HG03060 (cell line): ENCODE data around the gene LRRC8C.
"Not testable (repeated sequence)": the region's sequence is repeated elsewhere in the genome, so short reads cannot be mapped to it uniquely, and the experiment has no call there.

Source experiments
- ATAC-seq: cut with Tn5 transposase; IDR thresholded peaks from one replicate; pipeline ENCODE4 v1.9.1; 2021; ENCODE audit warnings: low read depth, moderate number of reproducible peaks; ENCODE audit not compliant: unreplicated experiment

The LRRC8C gene

DNA sequence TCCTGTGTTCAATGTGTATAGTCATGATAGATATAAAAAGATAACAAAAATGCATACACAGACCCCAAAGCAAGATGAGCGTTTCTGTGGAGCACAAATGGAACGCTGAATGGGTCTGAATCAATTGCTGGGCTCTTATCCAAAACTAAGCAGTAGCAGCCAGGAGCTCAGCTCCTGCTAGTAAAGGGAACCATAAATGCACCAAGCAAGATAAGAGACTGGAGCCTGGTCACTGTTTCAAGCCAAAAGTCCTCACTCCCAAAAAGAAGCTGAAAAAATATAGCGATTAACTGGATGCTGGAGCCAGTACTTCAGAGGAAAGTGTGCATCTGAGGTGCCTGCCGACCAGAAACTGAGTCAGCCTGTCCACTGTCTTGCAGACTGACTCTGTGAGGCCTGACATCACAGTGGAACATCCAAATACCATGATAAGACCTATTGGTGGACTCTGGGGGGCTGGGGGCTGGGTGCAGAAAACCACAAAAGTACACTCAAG lies 68.9 kb downstream of the LRRC8C start:
- ATAC-seq, result no peak

DNA sequence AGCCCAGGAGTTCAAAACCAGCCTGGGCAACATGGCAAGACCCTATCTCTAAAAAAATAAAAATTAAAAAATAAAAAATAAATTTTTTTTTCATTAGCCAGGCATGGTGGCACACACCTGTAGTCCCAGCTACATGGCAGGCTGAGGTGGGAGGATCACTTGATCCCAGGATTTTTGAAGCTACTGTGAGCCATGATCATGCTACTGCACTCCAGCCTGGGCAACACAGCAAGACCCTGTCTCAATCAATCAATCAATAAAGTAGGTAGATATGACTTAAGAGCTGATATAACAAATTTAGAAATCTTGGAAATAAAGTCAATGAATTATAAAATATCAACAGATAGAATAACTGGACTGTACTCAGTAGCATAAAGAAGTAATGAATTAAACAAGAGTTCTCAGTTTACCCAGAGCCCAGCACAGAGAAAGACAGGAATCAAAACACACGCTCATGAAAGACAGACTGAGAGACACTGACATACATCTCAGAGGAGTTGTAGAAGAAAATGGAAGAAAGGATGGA lies 69.7 kb downstream of the LRRC8C start:
- no peak for ATAC-seq

DNA sequence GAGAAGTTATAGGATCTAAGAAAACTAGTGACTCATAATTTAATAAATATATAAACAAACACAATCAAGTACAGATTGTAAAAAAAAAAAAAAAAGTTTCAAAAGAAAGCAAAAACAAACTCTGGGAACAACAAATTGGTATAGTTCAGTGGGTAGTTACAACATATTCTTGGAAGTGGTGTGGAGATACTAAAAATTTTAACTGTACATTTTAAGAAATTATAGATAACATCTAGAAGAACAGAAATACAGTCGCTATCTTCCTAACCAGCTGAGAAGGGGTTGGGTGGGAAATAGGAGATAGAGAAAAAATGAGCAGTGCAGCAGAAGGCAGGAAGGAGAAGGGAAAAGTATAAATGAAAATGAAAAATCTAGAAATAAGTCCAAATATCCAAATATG lies 70.5 kb downstream of the LRRC8C start:
- ATAC-seq, result no peak

DNA sequence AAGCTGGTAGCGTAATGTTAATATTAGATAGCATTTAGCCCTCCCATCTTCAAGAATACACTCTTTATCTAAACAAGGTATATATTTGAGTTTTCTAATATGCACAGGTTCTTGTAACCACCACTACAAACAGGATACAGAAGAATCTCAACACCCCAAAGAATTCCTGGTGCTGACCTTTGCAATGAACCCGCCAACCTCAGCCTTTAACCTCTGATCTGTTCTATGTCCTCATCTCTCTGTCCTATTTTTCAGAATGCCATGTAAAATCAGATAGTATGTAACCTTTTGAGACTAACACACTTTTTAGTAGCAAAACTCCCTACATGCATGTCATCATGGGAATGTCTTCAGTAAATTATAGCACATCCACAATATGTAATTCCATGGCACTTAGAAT lies 71.1 kb downstream of the LRRC8C start:
- ATAC-seq, result no peak

DNA sequence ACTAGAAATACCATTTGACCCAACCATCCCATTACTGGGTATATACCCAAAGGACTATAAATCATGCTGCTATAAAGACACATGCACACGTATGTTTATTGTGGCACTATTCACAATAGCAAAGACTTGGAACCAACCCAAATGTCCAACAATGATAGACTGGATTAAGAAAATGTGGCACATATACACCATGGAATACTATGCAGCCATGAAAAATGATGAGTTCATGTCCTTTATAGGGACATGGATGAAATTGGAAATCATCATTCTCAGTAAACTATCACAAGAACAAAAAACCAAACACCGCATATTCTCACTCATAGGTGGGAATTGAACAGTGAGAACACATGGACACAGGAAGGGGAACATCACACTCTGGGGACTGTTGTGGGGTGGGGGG lies 72.0 kb downstream of the LRRC8C start:
- not testable (repeated sequence) for ATAC-seq

DNA sequence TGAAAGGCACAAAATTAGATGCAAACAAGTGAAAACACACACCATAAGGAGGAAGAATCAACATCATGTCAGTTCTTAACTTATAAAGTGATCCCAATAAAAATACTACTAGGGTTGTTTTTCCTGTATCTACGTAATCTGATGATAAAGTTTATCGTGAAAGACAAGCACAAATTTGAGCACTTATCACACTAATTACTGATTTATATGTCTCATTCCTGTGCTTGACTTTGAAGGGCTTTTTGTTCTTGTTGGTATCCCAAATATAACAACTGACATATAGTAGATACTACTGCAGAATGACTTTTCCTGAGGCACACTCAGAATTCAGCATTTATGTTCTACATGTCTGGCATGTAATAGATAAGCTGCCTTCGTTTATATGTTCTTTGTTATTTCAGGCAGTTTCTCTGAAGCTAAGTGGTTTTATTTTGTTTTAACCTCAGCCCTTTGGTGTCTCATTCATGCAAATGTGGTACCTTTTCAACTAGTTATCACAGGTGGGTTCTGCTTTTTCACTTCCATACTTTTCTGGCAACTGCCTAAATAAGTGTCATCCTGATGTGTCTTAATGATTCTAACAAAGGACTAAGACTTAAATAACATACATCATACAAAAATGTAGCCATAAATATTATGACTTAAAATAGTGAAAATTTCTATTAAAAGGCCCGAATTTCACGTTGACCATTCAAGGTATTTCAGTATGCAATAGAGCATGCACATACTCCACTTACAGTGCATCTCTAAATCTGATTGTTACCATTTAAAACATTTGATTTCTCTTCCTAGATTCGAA lies 73.2 kb downstream of the LRRC8C start:
- ATAC-seq, result no peak

DNA sequence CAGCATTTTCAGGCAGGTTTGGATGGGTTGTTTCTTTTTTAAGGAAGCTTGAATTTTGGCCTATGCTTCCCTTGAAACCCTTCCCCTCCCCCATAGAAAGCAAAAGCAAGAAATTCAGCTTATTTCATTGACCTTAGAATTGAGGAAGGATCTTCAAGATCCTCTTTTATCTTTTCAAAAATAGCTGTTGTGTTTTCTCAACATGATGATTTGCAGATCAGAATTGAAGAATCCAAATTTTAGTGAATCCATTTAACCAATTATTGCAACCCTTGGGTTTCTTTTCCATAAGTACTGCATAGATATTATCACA lies 73.7 kb downstream of the LRRC8C start:
- no peak for ATAC-seq

DNA sequence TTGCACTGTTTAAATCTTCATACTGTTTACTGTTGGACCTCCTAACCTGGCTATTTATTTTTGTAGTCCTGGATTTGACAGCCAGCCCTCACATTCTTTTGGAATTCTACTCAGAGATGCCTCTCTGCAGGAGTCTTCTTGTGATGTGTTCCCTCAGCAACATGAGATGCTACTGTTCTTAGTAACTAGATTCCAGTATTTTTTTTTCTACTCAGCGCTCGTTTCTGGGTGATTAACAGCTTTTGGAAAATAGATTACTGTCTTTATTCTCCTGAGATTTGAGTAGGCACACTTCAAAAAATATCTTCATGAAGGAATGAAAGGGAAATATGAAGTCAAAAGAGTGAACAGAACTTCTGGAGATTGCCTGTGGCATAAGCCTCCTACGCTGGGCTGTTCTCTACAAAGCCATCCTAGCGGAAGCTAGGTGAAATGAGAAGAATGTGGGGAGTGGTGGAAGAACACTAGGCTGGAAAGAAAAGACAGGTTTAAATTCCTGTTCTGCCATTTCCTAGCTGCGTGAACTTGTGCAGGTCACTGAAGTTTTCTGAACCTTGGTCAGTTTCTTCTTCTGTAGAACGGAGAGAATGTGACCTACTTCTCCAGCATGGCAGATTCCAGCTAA lies 75.9 kb downstream of the LRRC8C start:
- no peak for ATAC-seq

DNA sequence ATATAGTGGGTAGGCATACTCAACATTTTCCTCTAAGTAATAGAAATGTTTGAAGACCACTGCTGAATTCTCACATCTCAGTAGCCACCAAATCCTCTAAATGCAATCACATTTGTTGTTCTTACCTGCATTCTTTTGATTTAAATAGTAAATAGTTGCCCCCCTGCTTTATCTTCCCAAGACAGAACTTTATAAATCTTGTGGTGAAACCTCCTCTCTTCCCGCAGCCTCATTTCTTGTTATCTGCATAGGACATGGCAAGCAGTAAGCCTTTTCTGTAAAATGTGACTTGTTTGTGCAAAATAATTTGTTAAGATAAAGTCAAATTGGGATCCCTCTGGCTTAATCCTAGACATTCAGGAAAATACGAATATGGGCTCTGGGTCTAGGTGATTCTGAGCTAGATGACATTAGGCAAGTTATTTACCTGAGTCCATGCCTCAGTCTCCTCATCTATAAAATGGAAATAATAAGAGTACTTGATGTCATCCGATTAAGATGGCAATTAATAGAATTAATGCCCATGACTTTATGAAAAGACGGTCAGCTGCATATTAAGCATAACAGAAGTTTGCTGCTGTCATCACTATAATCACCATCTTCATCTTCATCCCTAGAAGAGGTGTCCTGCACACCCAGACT lies 77.7 kb downstream of the LRRC8C start:
- no peak for ATAC-seq

DNA sequence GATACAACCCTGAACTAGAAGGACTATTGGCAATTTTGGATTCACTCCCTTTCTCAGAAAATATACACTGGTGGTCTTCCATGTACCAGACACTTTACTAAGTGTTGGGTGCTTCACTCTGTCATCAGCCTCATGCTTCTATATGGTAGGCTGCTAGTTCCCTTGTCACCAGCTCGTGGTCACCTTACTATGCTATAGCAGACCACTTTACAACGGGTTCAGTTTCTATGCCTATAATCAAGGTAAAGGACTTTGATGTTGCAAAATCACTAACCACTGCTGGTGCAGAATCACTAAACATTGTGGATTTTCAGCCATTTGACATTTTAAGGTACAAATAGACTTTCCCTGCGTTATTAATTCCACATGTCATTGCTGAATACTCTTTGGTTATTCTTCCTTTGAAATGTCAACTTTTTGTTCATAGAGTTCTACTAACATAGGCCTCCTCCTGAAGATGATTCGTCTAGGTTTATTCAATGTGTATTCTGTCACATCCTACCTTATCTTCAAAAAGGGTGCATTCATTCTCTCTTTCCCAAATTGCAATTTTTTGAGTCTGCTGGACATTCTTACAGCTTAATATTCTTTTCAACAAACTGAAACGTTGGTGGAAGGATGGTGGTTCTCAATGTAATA lies 78.3 kb downstream of the LRRC8C start:
- no peak for ATAC-seq

DNA sequence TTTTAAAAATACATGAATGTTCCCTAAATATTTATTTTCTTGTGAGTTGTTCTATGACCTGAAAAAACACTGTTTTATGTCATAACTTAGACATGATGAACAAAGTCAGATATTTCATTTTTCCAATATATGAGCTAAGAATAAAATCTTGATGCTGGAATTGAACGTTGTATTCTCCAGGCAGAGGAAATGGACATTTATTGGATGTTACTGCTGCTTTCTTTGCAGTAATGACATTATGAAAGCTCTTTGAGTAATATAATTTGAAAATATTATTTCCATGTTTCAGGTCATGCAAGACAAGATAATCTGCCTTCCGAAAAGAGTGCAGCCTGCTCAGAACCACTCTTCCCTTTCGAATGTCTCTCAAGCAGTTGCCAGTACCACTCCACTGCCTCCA lies 79.5 kb downstream of the LRRC8C start:
- no peak for ATAC-seq

DNA sequence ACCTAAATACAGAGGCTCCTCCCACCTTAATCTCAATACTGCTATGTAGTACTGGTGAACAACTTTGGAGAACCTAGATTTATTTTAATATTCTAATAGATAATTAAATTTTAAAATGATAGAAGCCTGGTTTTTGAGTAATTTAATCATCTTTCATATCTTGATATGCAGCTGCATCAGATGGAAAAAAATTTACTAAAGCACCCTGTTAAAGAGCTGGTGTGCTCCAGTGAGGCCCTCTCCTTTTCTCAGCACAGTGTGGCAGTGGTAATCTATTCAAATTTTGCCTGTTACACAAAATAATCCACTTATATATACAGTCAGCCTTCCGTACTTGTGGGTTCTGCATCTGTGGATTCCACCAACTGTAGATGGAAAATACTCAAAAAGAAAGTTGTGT lies 82.8 kb downstream of the LRRC8C start:
- ATAC-seq, result no peak

DNA sequence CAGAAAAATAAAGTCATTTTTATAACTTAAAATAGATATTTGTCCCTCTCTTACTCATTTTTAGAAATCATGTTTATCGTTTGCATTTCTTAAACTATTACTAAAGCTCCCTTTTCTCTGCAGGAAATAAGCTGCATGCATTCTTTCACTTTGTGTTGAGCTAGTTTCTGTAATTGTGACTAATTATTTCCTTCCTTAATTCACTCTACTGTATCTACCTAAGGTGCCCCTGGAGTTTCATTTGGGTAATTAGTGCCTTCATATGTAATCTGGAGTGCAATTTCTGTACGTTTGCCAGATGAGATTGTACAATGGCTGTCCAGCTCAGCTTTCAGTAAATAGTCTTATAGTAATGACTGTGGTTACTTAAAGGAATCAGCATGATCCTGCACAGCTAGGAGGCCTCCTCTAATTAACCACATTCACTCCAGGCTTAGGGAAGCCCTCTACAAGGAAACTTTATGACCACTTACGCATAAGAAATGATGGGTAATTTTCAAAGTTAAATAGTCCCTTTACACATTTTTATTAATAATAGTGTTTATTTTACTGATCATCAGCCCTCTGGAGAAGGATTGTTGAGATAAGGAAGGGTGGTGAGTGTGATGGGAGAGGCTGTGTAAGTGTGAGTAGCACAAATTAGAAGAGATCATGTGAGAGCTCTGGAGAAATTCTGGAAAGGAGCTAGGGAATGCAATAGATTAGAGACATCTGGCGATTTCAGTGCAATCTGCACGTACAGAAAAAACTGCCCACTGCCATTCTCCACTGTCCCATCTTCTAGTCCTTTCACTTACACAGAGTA lies 86.8 kb downstream of the LRRC8C start:
- ATAC-seq, result peak; percentile 79

DNA sequence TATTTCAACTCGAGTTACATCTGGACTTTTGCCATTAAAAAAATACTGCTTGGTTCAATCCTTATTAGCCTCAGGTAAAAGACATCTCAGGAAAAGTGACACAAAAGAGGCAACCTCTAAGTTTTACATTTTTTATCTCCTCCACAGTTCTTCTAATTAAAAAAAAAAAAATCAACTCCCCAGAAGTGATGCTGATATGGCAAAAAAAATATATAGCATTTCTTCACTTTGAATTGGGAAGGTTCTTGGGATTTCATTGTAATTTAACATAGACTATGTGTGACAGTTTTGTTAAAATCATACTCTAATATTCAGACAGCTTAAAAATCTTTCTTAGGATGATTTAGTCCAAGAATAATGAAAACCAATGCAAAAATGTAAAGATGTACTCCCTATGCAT lies 87.9 kb downstream of the LRRC8C start:
- ATAC-seq, result no peak

DNA sequence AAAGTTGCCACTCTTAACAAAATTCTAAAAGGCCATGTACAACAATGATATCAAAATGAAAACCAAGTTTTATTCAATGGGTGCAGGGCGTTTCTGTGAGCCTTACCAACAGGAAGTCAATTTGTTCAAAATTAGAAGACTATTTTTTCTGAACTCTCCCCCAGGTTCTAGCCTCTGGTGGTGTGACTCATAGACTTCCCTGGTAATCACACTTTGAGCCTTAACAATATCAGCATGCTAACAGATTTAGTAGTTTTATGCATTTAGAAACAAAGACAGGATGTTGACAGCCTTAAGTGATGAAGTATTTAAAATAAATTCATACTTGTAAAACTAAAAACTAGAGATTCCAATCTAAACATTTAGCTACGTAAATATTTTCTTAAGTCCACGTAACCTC lies 88.4 kb downstream of the LRRC8C start:
- ATAC-seq, result no peak

DNA sequence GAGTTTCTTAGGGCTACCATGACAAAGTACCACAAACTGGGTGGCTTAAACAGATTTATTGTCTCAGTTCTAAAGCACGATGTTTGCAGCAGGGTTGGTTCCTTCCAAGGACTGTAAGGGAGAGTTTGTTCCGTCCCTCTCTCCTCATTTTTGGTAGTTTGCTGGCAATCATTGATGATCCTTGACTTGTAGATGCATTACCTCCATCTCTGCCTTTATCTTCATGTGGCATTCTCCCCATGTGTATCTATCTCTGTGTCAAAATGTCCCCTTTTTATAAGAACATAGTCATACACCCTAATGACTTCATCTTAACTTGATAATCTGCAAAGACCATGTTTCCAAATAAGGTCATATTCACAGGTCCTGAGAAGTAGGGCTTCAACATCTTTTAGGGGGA lies 90.2 kb downstream of the LRRC8C start:
- no peak for ATAC-seq

DNA sequence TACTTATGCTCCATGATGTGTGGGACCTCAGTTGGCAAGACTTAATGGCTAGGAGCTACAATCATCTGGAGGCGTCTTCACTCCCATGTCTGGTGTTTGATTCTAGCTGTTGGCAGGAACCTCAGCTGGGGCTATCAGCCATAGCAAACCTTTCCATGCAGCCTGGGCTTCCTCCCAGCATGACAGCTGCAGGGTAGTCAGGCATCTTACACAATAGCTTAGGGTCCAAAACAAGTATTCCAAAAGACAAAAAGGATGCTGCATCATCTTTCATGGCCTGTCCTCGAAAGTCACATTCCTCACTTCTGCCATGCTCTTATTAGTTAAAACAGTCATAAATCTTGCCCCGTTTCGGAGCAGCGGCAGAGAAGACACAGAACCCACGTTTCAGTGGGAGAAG lies 90.9 kb downstream of the LRRC8C start:
- no peak for ATAC-seq

DNA sequence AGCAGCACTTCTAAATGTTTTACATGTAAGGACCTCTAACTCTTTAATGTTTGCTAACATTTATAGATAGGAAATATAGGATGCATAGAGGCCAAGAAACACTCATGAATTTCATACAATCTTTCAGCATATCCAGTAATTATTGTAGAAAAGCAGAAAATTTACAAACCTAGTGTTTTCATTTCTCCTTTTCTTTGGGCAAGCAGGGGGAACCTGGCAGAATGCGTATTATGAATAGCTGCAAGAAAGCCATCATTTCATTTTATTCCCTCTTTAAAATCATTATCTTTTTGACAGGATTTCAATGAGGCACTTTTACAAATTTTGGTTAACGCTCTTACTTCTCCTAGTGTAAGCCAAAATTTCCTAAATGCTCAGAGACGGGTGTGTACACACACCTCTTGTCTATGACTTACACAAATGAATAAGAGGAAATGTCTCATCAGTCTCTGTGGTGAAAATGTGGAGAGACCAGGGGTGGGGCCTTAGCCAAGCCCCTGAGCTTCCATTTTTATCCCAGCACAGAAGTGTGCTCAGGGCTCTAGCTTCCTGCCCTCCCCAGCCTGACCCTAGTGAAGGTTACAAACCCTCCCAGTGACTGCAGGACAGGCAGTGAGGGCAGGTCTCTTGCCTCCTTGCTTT lies 91.6 kb downstream of the LRRC8C start:
- peak; percentile 77 for ATAC-seq

DNA sequence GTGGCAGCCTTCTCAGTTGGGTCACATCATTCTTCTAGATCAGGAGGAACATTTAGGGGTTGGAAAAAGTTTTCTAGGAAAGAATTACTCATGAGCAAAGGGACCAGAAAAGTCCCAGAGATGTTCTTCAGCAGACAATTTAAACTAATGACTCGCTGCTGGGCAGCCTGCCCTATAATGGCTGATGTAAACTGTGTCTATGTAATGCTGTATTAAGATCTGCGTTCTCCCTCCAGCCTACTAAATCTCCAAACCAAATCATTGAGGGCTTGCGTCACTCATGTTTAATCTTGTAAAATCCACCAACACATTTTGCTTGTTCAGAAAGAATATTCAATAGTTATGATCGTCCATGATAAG lies 92.1 kb downstream of the LRRC8C start:
- no peak for ATAC-seq

DNA sequence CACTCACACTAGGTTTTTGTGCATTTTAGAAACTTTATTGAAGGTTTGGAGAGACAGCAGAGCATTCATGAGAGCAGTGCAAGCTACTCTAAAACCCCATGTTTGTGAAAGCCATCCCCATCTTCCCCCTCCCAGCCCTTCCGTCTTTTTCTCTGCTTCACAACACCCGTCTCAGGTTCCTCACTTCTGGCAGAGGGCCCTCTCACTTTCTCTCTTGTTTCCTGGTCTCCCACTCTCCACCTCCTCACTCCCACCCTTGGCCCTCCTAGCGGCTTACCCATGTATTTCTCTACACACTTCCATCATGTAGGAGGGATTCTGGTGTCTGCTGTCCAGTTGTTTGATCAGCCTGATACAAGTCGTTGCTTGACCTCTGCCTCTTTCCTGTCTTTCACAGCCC lies 92.7 kb downstream of the LRRC8C start:
- no peak for ATAC-seq
